DOHH2 (cell line): ENCODE results near the gene OR51E2.

Experiments
- EZH2phosphoT487 ChIP-seq: fragments of 200-600 bp; sonication (generic); IDR thresholded peaks from 2 replicates; pipeline ENCODE4 v1.6.1; 2017; ENCODE audit warnings: borderline replicate concordance, mild to moderate bottlenecking, antibody characterized with exemption, low read length, moderate library complexity, mixed read lengths
- TF ChIP-seq, protein P1 (sequence below): fragments of 200-600 bp; sonication (generic); IDR thresholded peaks from one replicate; pipeline ENCODE4 v1.5.1; 2014; ENCODE audit warnings: antibody characterized with exemption, mild to moderate bottlenecking, low read depth, low read length; ENCODE audit not compliant: poor library complexity, severe bottlenecking

- no peak for TF ChIP-seq EZH2phosphoT487
- TF ChIP-seq, protein P1, sequence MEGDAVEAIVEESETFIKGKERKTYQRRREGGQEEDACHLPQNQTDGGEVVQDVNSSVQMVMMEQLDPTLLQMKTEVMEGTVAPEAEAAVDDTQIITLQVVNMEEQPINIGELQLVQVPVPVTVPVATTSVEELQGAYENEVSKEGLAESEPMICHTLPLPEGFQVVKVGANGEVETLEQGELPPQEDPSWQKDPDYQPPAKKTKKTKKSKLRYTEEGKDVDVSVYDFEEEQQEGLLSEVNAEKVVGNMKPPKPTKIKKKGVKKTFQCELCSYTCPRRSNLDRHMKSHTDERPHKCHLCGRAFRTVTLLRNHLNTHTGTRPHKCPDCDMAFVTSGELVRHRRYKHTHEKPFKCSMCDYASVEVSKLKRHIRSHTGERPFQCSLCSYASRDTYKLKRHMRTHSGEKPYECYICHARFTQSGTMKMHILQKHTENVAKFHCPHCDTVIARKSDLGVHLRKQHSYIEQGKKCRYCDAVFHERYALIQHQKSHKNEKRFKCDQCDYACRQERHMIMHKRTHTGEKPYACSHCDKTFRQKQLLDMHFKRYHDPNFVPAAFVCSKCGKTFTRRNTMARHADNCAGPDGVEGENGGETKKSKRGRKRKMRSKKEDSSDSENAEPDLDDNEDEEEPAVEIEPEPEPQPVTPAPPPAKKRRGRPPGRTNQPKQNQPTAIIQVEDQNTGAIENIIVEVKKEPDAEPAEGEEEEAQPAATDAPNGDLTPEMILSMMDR, result no peak
These were observed 54.6 kb downstream of the OR51E2 start for GRCh38 chr11:4643076-4643475.
